ENCODE results near the gene TUBE1.
"Not testable (repeated sequence)": the region's sequence is repeated elsewhere in the genome, so short reads cannot be mapped to it uniquely, and the experiment has no call there.

The TUBE1 gene

GRCh38 chr6:112065426-112065986, 21.8 kb downstream of the TUBE1 start:
- TF ChIP-seq CTCF (IDR thresholded peaks at IDR 0.05; ENCODE audit: low read depth, low read length, missing control alignments) = no peak
- no peak for DNase-seq (ENCODE audit: low read depth)
- no peak overlapping the region for H3K4me3 ChIP-seq (ENCODE audit: low read depth, low read length)

- TF ChIP-seq CTCF (IDR thresholded peaks at IDR 0.05; ENCODE audit: low read depth, low read length, missing control alignments) = no peak
These were observed 24.3 kb downstream of the TUBE1 start for GRCh38 chr6:112062966-112063365.

GRCh38 chr6:112061605-112062004, 25.7 kb downstream of the TUBE1 start:
- TF ChIP-seq CTCF (IDR thresholded peaks at IDR 0.05; ENCODE audit: low read depth, low read length, missing control alignments) = no peak
- DNase-seq (ENCODE audit: low read depth) = no peak
- no peak overlapping the region for H3K4me3 ChIP-seq (ENCODE audit: low read depth, low read length)

More at GRCh38 chr6:112062966-112063365, 24.3 kb downstream of the TUBE1 start:
- no peak overlapping the region for H3K4me3 ChIP-seq (ENCODE audit: low read depth, low read length)
- DNase-seq (ENCODE audit: low read depth) = no peak

GRCh38 chr6:112058243-112059032, 28.8 kb downstream of the TUBE1 start:
- no peak for TF ChIP-seq CTCF (IDR thresholded peaks at IDR 0.05; ENCODE audit: low read depth, low read length, missing control alignments)
- DNase-seq (ENCODE audit: low read depth) = no peak
- no peak overlapping the region for H3K4me3 ChIP-seq (ENCODE audit: low read depth, low read length)

- no peak for DNase-seq (ENCODE audit: low read depth)
- no peak overlapping the region for H3K4me3 ChIP-seq (ENCODE audit: low read depth, low read length)
- no peak for TF ChIP-seq CTCF (IDR thresholded peaks at IDR 0.05; ENCODE audit: low read depth, low read length, missing control alignments)
These were observed 32.6 kb downstream of the TUBE1 start for GRCh38 chr6:112054555-112055190.

GRCh38 chr6:112054001-112054400, 33.3 kb downstream of the TUBE1 start, which contains the start of gene CCN6:
TSS of gene CCN6 (plus strand) at chr6:112054104. CDS start at chr6:112054358, 254 bp downstream.
- DNase-seq (ENCODE audit: low read depth) = no peak
- H3K4me3 ChIP-seq (ENCODE audit: low read depth, low read length) = no peak within 1 kb of the TSS
- TF ChIP-seq CTCF (IDR thresholded peaks at IDR 0.05; ENCODE audit: low read depth, low read length, missing control alignments) = no peak

- not testable (repeated sequence) for H3K4me3 ChIP-seq (ENCODE audit: low read depth, low read length); DNase-seq (ENCODE audit: low read depth)
These were observed 36.0 kb downstream of the TUBE1 start for GRCh38 chr6:112051251-112051740.
